MCF 10A (cell line): Measurements from ENCODE around the gene QARS1. TPM values are rescaled to one million over a fixed set of nuclear protein-coding genes. Genes with fewer than 3 reads are reported as not detected.

ENCODE experiments used
- BruUV-seq: library from RNA; stranded (reverse); fragments of 400-500 nt; replicated peaks from 2 replicates; lab custom pipeline; 2021; lab: Mats Ljungman, UMichigan
- CTCF ChIA-PET: fragments of 300-600 bp; sonication (Branson Sonifier 250); formaldehyde crosslinking; extraction: SDS; loops from one replicate; lab custom pipeline; 2021; ENCODE audit warnings: antibody characterized with exemption, inconsistent platforms; lab: Yijun Ruan, JAX
- POLR2A ChIA-PET: fragments of 300-600, 350-650 bp; sonication (Branson Sonifier 250); formaldehyde crosslinking; extraction: SDS; loops from one replicate; lab custom pipeline; 2020; ENCODE audit warnings: antibody characterized with exemption, inconsistent platforms; lab: Yijun Ruan, JAX
- DNase-seq: peaks from one replicate; pipeline ENCODE4 v3.0.0-alpha.2; 2018; ENCODE audit not compliant: unreplicated experiment
- H3K27ac Mint-ChIP-seq: one replicate; pipeline ENCODE4 v1.8.0; 2022; ENCODE audit warnings: mild to moderate bottlenecking, low read depth, mixed read lengths; ENCODE audit not compliant: unreplicated experiment
- H3K27me3 Mint-ChIP-seq: one replicate; pipeline ENCODE4 v1.8.0; 2022; ENCODE audit warnings: mixed read lengths; ENCODE audit not compliant: insufficient read depth, unreplicated experiment
- H3K36me3 Mint-ChIP-seq: one replicate; pipeline ENCODE4 v1.8.0; 2022; ENCODE audit warnings: mild to moderate bottlenecking, moderate library complexity, mixed read lengths; ENCODE audit not compliant: insufficient read depth, unreplicated experiment
- H3K4me1 Mint-ChIP-seq: one replicate; pipeline ENCODE4 v1.8.0; 2022; ENCODE audit warnings: mixed read lengths; ENCODE audit not compliant: insufficient read depth, unreplicated experiment
- H3K4me3 Mint-ChIP-seq: one replicate; pipeline ENCODE4 v1.8.0; 2022; ENCODE audit warnings: mild to moderate bottlenecking, moderate library complexity, mixed read lengths; ENCODE audit not compliant: unreplicated experiment
- H3K9me3 Mint-ChIP-seq: one replicate; pipeline ENCODE4 v1.8.0; 2022; ENCODE audit warnings: mixed read lengths; ENCODE audit not compliant: unreplicated experiment
- CTCF ChIP-seq: fragments of 200-600 bp; IDR thresholded peaks from one replicate; pipeline ENCODE4 v1.8.0; 2022; ENCODE audit warnings: antibody characterized with exemption, mild to moderate bottlenecking; ENCODE audit not compliant: unreplicated experiment
- intact Hi-C: fragments of 100-400 bp; cut with micrococcal nuclease; formaldehyde crosslinking; loops from 2 replicates; pipeline ENCODE4 v1.14.1; 2022
- total RNA-seq: library from RNA; stranded (reverse); gene quantifications from 2 replicates; pipeline ENCODE4 v1.2.3, GENCODE V29; 2022

QARS1 gene
- total RNA-seq, 1 experiment from 2014 or later = 149 TPM

GRCh38 chr3:49133226-49133951, 28.8 kb upstream of the QARS1 start:
- Mint-ChIP-seq H3K27me3 (no peaks in the 10 kb centered on the region), H3K4me1 (peaks cover 16% of the 10 kb centered on the region), H3K27ac (peak overlapping the region; percentile 84), H3K4me3 (peak overlapping the region; percentile 90), H3K36me3 (peaks cover 26% of the 10 kb centered on the region), H3K9me3 (no peaks in the 10 kb centered on the region)
- DNase-seq = peak; percentile 87
- intact Hi-C loops = loop anchor here (1.0 kb wide), 1 partner anchor 13 kb away; the partner anchor contains the start of gene USP19
- POLR2A ChIA-PET = interaction anchor here (0.5 to 5.0 kb wide), 27 partner anchors 13 to 495 kb away, joined by 3 to 64 read pairs (median 4); partner anchors contain the start of genes GPX1, IMPDH2, KLHDC8B and QARS1
- TF ChIP-seq CTCF = no peak
- CTCF ChIA-PET = interaction anchor here (0.6 to 1.5 kb wide), 6 partner anchors 14 to 344 kb away, joined by 3 to 4 read pairs (median 4); partner anchors contain the start of gene KLHDC8B
- no TSS peak for BruUV-seq

DNA sequence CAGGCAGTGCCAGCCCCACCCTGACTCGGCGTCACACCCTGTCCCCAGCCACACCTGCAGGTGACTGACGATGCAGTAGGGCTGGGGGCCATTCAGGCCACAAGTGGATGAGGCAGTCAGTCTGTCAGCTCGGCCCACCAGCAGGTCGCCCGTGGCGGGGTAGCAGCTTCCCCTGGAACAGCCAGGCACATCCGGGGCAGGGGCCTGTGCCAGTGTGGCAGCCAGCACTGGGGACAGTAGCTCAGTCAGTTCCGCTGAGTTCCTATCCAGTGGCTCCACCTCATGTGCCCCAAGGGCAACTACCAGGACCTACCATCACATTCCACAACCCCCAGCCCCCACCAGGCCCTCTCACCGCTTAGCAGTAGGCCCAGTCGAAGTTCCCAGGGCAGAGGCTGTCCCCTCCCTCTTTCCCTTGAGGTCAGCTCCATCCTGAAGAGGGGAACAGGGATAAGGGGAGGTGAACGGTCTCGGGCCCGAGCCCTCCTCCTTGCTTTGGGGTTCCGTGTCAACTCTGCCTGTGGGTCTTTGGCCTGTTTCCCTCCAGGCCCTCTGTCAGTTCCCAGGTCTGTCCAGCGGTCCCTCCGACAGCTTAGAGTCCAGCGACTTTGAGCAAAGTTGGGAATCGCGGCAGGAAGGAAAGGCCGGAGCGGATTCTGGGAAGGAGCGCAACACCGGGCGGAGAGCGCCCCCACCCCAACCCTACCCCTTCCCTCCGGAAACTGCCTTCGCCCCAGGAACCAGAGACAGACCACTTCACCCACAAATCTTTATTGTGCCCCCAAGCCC, 28.1 kb upstream of the QARS1 start, which contains the start of gene LAMB2:
Gene LAMB2, minus strand, starts transcription at position 614 of the 789 bp plus-strand sequence. Its CDS starts 183 bp downstream, at position 431.
- no peak for TF ChIP-seq CTCF
- Mint-ChIP-seq H3K36me3 (peaks cover 30% of the 10 kb centered on the region), H3K4me3 (peak within 1 kb of the TSS; percentile 90), H3K27ac (peak within 1 kb of the TSS; percentile 84), H3K4me1 (peaks cover 16% of the 10 kb centered on the region), H3K27me3 (no peaks in the 10 kb centered on the region), H3K9me3 (no peaks in the 10 kb centered on the region)
- CTCF ChIA-PET = interaction anchor here (0.5 to 1.3 kb wide), 7 partner anchors 11 to 283 kb away, joined by 3 to 6 read pairs (median 3); partner anchors contain the start of gene QRICH1
- intact Hi-C loops = loop anchor here (1.0 kb wide), 1 partner anchor 12 kb away; the partner anchor contains the start of gene USP19
- BruUV-seq = TSS peak; percentile 84
- POLR2A ChIA-PET = interaction anchor here (0.6 to 5.0 kb wide), 24 partner anchors 12 to 523 kb away, joined by 3 to 64 read pairs (median 4); partner anchors contain the start of genes GPX1, IMPDH2, KLHDC8B and NDUFAF3
- peak; percentile 81 for DNase-seq

DNA sequence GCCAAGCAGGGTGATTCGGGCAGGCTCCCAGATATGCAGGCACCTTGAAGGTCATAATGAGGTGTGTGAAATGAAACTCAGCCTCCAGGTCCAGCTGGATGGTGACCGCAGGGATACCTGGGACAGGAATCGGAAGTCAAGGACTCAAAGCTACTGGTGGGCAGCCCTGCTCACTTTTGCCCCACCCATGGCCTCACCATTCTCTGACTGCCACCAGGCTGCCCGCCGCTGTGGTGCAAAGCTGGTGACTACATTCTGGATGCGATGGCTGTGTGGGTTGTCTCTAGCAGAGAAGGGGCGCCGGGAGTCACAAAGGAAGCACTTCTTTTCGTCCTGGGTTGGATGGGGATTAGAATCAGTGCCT, 27.5 kb upstream of the QARS1 start:
- Mint-ChIP-seq H3K27me3 (no peaks in the 10 kb centered on the region), H3K36me3 (peaks cover 36% of the 10 kb centered on the region), H3K27ac (peak overlapping the region; percentile 84), H3K4me3 (peak overlapping the region; percentile 90), H3K4me1 (peaks cover 16% of the 10 kb centered on the region), H3K9me3 (no peaks in the 10 kb centered on the region)
- ChIA-PET CTCF (interaction anchor here (0.5 to 1.3 kb wide), 5 partner anchors 10 to 224 kb away, joined by 3 to 6 read pairs (median 3); partner anchors contain the start of gene QRICH1), POLR2A (interaction anchor here (0.6 to 5.0 kb wide), 14 partner anchors 12 to 523 kb away, joined by 3 to 64 read pairs (median 8); partner anchors contain the start of genes IMPDH2, NDUFAF3, QARS1 and QRICH1)
- intact Hi-C loops = no loop called here
- BruUV-seq = no TSS peak
- DNase-seq = no peak
- TF ChIP-seq CTCF = no peak
